PC-9 (cell line): ENCODE results near the gene SRPK2. TPM values are rescaled to one million over a fixed set of nuclear protein-coding genes. Genes with fewer than 3 reads are reported as not detected.
"Not testable (repeated sequence)": the region's sequence is repeated elsewhere in the genome, so short reads cannot be mapped to it uniquely, and the experiment has no call there.

Experiments
- BruUV-seq: library from RNA; stranded (reverse); fragments of 400-500 nt; replicated peaks from 2 replicates; lab custom pipeline; 2021; lab: Mats Ljungman, UMichigan
- CTCF ChIA-PET: fragments of 300-600 bp; sonication (Branson Sonifier 250); formaldehyde crosslinking; loops from one replicate; lab custom pipeline; 2022; ENCODE audit warnings: antibody characterized with exemption; lab: Charles Lee
- POLR2A ChIA-PET: fragments of 300-600 bp; sonication (Branson Sonifier 250); formaldehyde crosslinking; loops from one replicate; lab custom pipeline; 2022; ENCODE audit warnings: antibody characterized with exemption; ENCODE audit not compliant: unreplicated experiment; lab: Charles Lee
- DNase-seq, 2 experiments: peaks; one replicate each; pipeline versions ENCODE4 v3.0.0 to v3.0.0-alpha.2; 2015 to 2022; ENCODE audit warnings: mixed read lengths in 1 of 2
- H2AFZ ChIP-seq: fragments of 200-600 bp; sonication (generic); 2 replicates; pipeline ENCODE4 v1.8.1; 2017; ENCODE audit warnings: antibody characterized with exemption
- H3F3A ChIP-seq: fragments of 200-600 bp; sonication (generic); 2 replicates; pipeline ENCODE4 v1.8.1; 2017; ENCODE audit warnings: antibody characterized with exemption, mild to moderate bottlenecking, low read depth; ENCODE audit not compliant: insufficient read depth
- H3K27ac ChIP-seq: fragments of 200-600 bp; sonication (generic); 2 replicates; pipeline ENCODE4 v1.6.1; 2016; ENCODE audit warnings: mixed run types
- H3K27me3 ChIP-seq: fragments of 200-600 bp; sonication (generic); 2 replicates; pipeline ENCODE4 v1.6.1; 2016; ENCODE audit warnings: low read depth, mixed run types; ENCODE audit not compliant: insufficient read depth
- H3K36me3 ChIP-seq: fragments of 200-600 bp; sonication (generic); 2 replicates; pipeline ENCODE4 v1.6.1; 2016; ENCODE audit warnings: low read depth, mixed run types
- H3K4me1 ChIP-seq: fragments of 200-600 bp; sonication (generic); replicated peaks from 2 replicates; pipeline ENCODE4 v1.6.1; 2016; ENCODE audit warnings: mixed run types; ENCODE audit not compliant: insufficient read depth
- H3K4me2 ChIP-seq: fragments of 200-600 bp; sonication (generic); 2 replicates; pipeline ENCODE4 v1.6.1; 2017; ENCODE audit warnings: mixed run types
- H3K4me3 ChIP-seq: fragments of 200-600 bp; sonication (generic); 2 replicates; pipeline ENCODE4 v1.6.1; 2016; ENCODE audit warnings: mixed run types
- H3K79me2 ChIP-seq: fragments of 200-600 bp; sonication (generic); 2 replicates; pipeline ENCODE4 v1.6.1; 2017; ENCODE audit warnings: low read depth, mixed run types
- H3K9me2 ChIP-seq: fragments of 200-600 bp; sonication (generic); 2 replicates; pipeline ENCODE4 v1.8.1; 2017; ENCODE audit warnings: mild to moderate bottlenecking; ENCODE audit not compliant: insufficient read depth
- H3K9me3 ChIP-seq: fragments of 200-600 bp; sonication (generic); 2 replicates; pipeline ENCODE4 v1.8.1; 2016; ENCODE audit warnings: low read depth; ENCODE audit not compliant: insufficient read depth
- H4K20me1 ChIP-seq: fragments of 200-600 bp; sonication (generic); 2 replicates; pipeline ENCODE4 v1.8.1; 2017; ENCODE audit not compliant: insufficient read depth
- CTCF ChIP-seq: fragments of 200-600 bp; sonication (generic); conservative IDR thresholded peaks from 2 replicates; pipeline ENCODE4 v1.6.1; 2017; ENCODE audit warnings: mixed run types, antibody characterized with exemption, mild to moderate bottlenecking, moderate library complexity
- EZH2 ChIP-seq: fragments of 200-600 bp; sonication (generic); IDR thresholded peaks from 2 replicates; pipeline ENCODE4 v1.8.0; 2017; ENCODE audit warnings: antibody characterized with exemption, low read depth
- intact Hi-C: fragments of 100-400 bp; cut with micrococcal nuclease; formaldehyde crosslinking; loops from one replicate; pipeline ENCODE4 v1.10.0; 2022; ENCODE audit not compliant: unreplicated experiment
- total RNA-seq: library from RNA; stranded (reverse); gene quantifications from 2 replicates; pipeline ENCODE4 v1.2.3, GENCODE V29; 2021

SRPK2 gene
- total RNA-seq, 1 experiment from 2014 or later: 60.6 TPM

GRCh38 chr7:105238198-105238765, 150.4 kb downstream of the SRPK2 start:
- Histone ChIP-seq H3K9me2 (no peaks in the 10 kb centered on the region), H3K27ac (no peak overlapping the region), H3K4me3 (no peak overlapping the region), H3K4me1 (no peaks in the 10 kb centered on the region), H2AFZ (no peak overlapping the region), H3F3A (no peaks in the 10 kb centered on the region), H3K36me3 (no peaks in the 10 kb centered on the region), H3K9me3 (no peaks in the 10 kb centered on the region), H3K79me2 (peaks cover 26% of the 10 kb centered on the region), H3K4me2 (no peak overlapping the region), H3K27me3 (no peaks in the 10 kb centered on the region), H4K20me1 (peaks cover 11% of the 10 kb centered on the region; the same call in 1 of the 2 replicates)
- no peak for TF ChIP-seq CTCF
- no peak for TF ChIP-seq EZH2
- POLR2A ChIA-PET: no interaction called here
- intact Hi-C loops: no loop called here
- no TSS peak for BruUV-seq
- CTCF ChIA-PET: no interaction called here
- DNase-seq: no peak

GRCh38 chr7:105234886-105235285, 153.8 kb downstream of the SRPK2 start:
- no TSS peak for BruUV-seq
- Histone ChIP-seq H3F3A (0 out of 2 replicates have a peak, but pooled peaks cover 4% of the 10 kb centered on the region), H3K4me3 (no peak overlapping the region), H3K36me3 (no peaks in the 10 kb centered on the region), H3K9me3 (no peaks in the 10 kb centered on the region), H3K79me2 (peaks cover 26% of the 10 kb centered on the region), H4K20me1 (peaks cover 11% of the 10 kb centered on the region; the same call in 1 of the 2 replicates), H3K27ac (no peak overlapping the region), H3K4me1 (no peaks in the 10 kb centered on the region), H3K9me2 (no peaks in the 10 kb centered on the region), H3K4me2 (no peak overlapping the region), H2AFZ (no peak overlapping the region), H3K27me3 (no peaks in the 10 kb centered on the region)
- ChIA-PET POLR2A (no interaction called here), CTCF (no interaction called here)
- no peak for DNase-seq
- TF ChIP-seq EZH2: no peak
- TF ChIP-seq CTCF: no peak
- intact Hi-C loops: no loop called here

- H3K9me3 ChIP-seq, H3K27ac ChIP-seq, H3K4me3 ChIP-seq, H3K4me2 ChIP-seq, H3K9me2 ChIP-seq, CTCF ChIA-PET, H3K36me3 ChIP-seq, H4K20me1 ChIP-seq, H3K4me1 ChIP-seq, intact Hi-C loops, H3F3A ChIP-seq, H2AFZ ChIP-seq, H3K27me3 ChIP-seq, BruUV-seq, DNase-seq: not testable (repeated sequence)
- POLR2A ChIA-PET: interaction anchor here (0.6 kb wide), 1 partner anchor 225 kb away, joined by 17 read pairs; no protein-coding TSS in a partner anchor
- peaks cover 21% of the 10 kb centered on the region for H3K79me2 ChIP-seq
Observed at GRCh38 chr7:105232829-105233291, 155.9 kb downstream of the SRPK2 start.

- Histone ChIP-seq H3K4me3 (no peak overlapping the region), H3K27ac (no peak overlapping the region)
- intact Hi-C loops: no loop called here
Observed at GRCh38 chr7:105230486-105230885, 158.2 kb downstream of the SRPK2 start.

More at GRCh38 chr7:105230486-105230885, 158.2 kb downstream of the SRPK2 start:
- no peaks in the 10 kb centered on the region for H3K27me3 ChIP-seq
- 0 out of 2 replicates have a peak, but pooled peaks cover 8% of the 10 kb centered on the region for H3F3A ChIP-seq
- POLR2A ChIA-PET: no interaction called here
- peaks cover 18% of the 10 kb centered on the region for H3K79me2 ChIP-seq
- CTCF ChIA-PET: no interaction called here
- H2AFZ ChIP-seq: no peak overlapping the region
- H3K9me3 ChIP-seq: no peaks in the 10 kb centered on the region
- H3K9me2 ChIP-seq: no peaks in the 10 kb centered on the region
- no peaks in the 10 kb centered on the region for H4K20me1 ChIP-seq
- H3K4me2 ChIP-seq: no peak overlapping the region
- DNase-seq: no peak
- no TSS peak for BruUV-seq
- TF ChIP-seq EZH2 (no peak), CTCF (no peak)
- no peaks in the 10 kb centered on the region for H3K36me3 ChIP-seq
- H3K4me1 ChIP-seq: peaks cover 3% of the 10 kb centered on the region; the same call in 1 of the 2 replicates
